ENCODE measurements around the gene DNMT3A.

DNA sequence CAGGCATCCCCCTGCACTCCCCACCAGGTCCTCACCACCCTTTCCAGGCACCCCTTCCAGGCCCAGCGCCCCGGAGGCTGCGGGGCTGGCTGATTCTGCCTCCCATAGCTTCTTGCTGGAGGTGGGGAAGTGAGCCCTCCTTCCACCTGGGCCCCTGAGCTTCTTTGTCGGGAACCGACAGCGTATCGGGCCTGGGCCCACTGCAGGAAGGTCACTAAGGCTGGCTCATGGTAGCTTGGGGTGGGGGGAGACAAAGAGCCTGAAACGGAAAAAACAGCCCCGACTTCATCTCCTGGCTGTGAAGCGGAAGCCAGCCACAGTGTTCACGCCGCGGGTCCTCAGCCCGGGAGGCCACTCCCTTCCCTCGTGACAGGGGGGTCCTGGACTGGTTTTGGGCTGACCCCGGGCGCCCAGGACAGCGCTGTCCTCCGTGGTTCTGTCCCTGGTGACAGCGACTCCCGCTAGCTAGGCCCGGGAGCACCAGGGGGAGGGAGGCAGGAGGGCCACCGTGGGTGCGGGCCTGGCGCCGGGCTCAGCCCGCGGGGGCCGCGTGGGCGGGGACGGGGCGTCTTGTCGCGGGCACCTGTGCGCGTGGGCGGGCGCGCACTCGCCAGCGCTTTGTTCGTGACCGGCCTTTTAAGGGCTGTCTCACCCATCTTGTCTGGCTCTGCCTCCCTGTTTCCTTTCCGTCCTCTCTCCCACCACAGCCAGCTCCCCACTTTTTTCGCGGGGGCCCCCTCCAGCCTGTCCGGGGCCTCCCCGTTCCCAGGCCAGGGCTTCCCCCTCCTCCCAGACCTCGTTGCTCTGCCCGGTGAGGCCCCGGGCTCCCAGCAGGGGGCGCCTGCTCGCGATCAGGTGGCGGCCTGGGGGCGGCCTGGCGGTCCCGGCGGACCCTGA is 64.9 kb downstream of the DNMT3A start:
- TF ChIP-seq EZH2 (IDR thresholded peaks at IDR 0.05; ENCODE audit: insufficient read depth, poor library complexity, severe bottlenecking) (no peak), EZH2phosphoT487 (IDR thresholded peaks at IDR 0.05; ENCODE audit: insufficient read depth, low read depth) (no peak)
